ENCODE measurements around the gene NPR2.

Gene NPR2

DNA sequence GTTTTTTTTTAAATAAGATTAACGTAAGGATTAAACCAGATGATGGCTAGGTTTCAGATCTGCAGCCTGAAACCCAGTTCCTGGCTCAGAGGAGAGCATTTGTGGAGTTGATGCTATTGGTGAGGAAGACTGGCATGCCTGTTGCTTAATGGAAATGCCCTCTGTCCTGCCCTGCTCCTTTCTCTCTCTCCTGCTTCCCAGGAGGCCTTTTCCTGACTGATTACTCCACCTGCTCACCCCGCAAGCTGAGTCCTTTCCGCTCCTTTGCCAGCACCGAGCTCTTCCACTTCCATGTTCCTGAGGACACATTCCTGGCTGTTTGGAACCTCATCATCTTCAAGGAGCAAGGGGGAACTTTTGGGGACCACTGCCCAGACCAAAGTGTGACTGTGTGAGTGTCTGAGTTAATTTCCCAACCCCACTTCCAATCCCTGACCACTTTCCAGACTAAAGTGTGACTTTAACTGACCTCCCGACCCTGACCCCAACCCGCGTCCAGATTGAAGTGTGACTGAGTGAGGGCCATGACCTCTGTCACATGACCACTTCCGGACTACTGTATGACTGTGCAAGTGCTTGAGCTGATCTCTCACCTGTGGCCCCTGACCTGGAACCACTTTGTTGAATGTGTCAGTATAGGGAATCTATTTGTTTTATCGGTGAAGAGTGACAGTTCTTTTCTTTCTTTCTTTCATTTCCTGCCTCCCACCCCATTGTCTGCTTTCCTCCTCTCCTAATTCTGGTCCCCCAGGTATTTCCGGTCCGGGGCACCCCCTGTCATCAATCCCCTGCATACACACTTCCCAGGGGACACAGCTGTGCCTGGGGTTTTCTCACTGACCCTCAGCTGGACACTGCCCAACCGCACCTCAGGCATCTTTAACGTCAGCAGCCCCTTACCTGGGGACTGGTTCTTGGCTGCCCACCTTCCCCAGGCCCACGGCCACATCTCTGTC lies 43.1 kb downstream of the NPR2 start:
- no peak for DNase-seq

DNA sequence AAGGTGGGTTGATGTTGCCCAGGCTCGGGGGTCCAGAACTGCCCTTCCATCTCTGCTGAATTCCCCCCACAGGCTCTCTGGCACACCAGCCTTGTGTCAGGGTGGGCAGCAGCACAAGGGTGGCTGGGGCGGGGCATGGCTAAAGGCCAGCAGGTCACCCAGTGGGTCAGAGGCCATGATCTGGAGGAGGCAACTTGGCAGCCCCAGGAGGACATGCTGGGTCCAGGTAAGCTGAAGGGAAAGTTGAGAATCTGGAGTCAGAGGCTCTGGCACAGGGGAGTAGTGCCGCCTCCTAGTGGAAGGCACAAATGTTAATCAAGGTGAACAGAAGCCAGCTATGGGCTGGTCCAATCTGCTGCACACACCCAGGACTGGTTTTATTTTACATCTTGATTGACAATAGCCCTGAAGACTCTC lies 43.8 kb downstream of the NPR2 start:
- no peak for DNase-seq

DNA sequence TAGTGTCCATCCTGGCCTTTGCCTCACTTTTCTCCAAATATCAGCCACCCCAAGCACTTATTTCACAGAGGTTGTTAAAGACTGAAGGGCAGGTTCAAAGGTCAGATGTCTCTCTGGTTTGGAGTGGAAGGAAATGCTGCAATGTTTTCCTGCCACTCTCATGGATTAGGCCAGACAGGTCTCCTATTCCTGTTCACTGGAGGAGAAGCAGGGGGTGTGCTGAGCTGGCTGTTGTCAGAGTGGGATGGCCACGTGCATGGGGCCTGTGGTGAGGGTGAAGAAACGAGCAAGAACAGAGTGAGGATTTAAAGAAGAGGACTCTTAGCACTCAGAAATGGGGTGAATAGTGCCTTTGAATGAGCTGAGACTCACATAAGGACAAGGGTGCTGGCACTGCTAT lies 44.4 kb downstream of the NPR2 start:
- DNase-seq: no peak

DNA sequence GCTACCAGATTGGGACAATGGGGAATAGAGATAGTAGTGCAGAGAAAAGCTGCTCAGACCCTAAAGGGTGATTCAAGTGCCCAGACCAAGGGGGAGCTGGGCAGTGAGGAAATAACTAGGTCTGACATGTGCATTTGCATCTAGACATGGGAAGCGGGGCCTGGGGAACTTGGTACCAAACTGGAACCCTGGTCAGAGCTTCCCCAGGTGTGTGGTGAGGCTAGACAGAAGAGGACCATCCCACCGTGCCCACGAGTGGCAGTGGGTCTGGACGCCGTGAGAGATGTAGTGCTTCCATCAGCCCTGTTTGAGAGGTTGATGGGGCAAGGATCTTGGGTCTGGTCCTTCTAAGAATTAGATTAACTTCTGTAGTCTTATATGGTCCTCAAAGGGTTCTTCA lies 45.2 kb downstream of the NPR2 start:
- DNase-seq: no peak

DNA sequence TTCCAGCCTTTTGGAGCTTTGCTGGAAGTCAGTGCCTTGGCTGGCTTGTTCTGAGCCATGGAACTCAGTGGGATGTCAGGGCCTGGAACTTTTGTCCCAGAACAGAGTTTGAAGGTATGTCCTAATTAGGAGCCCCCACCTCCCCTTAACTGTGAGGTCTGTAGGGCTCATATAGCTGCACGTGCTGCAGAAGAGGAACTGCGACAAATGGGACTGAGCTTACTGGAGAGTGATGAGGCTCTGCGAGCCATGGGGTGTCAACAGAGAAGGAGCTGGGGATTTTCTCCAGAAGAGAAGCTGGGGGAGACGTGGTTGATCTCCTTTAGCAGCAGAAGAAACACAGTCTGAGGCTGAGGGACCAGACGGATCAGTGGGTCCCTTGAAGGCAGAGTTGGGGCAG lies 48.5 kb downstream of the NPR2 start:
- DNase-seq: no peak

DNA sequence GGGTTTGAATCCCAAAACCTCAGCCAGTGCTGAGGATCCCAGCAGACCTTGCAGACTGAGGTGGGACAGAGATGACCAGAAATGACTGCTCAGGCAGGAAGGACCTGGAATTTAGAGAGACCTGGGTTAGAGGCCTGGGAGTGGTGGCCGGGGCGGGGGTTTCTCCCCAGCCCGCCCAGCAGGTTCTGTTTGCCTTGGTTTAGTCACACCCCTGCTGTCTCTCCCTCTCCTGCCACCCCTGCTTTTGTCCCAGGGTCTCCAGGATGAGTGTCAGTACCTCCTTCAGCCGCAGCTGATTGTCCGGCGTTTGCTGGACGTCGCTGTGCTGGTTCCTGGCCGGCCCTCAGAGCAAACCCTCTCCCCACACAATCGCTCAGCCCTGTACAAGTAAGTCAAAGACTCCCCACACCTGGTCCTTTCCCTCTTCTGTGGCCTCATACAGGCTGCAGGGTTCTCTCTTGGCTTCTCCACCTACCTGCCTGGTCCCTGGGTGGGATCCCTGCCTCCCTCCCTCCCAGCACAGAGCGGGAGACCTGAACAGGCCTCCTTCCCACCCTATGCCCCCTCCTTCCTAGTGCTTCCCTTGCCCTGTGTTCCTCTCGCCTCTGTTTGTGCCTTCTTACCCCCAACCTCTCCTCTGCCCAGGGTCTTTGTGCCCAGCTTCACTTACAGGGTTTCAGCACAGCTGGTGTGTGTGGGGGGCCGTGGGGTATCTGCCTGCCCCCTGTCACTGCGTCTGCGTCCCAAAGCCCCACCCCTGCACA lies 49.7 kb downstream of the NPR2 start:
- DNase-seq: no peak

DNA sequence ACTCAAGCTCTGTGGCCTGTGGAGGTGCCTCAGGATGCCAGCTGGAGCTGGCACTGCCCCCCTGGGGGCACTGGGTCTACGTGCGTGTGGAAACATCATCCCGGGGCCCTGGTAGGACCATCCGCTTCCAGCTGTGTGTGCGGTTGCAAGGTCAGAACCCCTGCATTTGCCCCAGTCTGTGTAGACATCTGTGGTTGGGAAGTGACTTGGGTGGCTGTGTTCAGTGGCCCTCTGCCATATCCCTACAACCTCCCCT lies 50.2 kb downstream of the NPR2 start:
- DNase-seq: no peak

DNA sequence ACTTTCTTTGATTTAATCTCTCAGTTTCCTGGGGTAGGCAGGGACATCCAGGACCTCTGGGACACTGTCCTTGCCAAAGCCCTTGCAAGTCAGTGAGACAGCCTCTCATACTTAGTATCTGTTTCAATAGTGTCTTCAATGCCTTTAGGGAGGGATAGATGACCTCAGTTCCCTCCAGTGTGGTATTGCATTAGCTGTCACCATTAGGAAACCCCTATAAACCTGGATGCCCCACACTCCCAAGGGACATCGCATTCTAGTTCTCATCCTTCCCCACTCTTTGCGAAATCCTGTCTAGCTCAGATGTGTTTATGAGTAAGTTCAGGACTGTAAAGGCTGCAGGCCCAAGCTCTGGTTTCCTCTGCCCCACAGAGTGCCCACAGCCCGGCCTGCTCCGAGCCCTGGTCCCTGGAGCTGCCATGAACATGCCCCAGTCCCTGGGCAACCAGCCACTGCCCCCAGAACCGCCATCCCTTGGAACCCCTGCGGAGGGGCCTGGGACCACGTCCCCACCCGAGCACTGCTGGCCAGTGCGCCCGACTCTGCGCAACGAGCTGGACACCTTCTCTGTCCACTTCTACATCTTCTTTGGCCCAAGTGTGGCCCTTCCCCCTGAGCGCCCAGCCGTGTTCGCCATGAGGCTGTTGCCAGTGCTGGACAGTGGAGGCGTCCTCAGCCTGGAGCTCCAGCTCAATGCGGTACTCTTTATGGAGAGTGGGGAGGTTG lies 50.8 kb downstream of the NPR2 start:
- DNase-seq: no peak

DNA sequence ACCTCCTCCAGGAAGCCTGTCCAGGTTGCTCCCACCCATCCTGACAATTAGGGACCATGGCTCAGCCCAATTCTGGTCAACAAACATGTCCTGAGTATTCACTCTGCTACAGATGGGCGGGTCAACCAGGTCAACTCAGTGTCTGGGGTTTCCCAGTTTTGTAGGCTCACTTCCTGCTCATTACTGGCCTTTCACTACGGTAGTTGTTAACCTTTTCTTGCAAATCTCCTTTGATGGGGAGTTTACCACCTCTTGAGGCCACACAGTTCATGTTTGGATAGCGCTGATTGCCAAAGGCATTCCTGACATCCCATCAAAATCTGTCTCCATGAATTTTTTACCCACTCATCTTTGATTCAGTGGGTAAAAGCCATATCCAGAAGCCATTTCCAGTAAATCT lies 51.4 kb downstream of the NPR2 start:
- DNase-seq: no peak

DNA sequence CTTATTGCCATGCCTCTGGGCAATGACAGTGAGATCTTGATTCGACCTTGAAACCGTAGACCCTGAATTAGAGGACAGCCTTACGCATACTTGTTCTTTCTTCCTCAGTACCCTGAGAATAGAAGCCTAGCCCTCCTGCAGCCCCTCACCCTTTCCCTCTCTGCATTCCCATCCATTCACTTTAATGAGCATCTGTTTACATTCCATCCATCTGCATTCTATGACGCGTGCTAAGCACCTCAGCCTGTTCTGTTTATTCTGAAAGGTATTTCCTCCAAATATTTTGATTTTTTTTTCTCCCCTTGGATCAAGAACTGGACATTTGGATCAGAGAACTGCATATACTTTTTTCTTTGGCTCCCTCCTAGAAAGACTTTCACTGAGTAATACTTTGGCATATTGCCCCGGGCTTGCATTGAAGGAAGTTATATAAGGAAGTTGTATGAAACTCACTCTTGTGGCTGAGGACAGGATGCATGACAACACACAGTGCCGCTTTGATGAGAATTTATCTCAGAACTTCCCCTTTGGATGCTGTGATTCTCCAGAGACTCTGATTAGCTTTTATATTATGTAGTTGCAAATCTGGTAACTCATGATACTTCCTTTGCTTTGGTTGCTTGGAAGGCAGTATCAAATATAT lies 53.4 kb downstream of the NPR2 start:
- DNase-seq: no peak

DNA sequence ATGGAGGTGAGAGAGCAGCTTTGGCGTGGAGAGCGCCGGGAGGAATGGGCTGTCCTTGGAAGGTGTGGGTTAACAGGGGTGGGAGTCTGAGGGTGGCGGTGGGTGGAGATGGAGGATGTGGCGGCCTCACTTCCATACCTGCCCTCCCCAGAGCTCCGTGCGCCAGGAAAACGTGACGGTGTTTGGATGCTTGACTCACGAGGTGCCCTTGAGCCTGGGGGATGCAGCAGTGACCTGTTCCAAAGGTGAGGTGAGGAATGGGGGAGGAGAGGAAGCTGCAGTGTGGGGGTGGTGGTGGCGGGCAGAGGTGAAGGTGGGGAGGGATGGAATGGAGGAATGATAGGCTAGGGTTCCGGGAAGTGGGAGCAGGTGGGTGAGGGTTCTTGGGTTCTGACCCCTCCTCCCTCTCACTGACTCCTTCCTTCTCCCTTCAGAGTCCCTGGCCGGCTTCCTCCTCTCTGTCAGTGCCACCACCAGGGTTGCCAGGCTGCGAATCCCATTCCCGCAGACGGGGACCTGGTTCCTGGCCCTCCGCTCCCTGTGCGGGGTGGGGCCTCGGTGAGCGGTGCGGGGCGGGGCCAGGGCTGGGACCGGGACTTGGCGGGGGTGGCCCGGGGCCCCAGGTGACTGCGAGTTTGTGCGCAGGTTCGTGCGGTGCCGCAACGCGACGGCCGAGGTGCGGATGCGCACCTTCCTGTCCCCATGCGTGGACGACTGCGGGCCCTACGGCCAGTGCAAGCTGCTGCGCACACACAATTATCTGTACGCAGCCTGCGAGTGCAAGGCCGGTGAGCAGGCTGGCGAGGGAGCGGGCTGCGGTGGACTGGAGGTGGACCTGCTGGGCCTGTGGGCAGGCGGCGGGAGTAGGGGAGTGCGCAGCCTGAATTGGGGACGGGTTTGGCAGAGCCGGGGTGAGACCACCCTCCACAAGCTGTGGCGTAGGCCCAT lies 54.7 kb downstream of the NPR2 start:
- no peak for DNase-seq

DNA sequence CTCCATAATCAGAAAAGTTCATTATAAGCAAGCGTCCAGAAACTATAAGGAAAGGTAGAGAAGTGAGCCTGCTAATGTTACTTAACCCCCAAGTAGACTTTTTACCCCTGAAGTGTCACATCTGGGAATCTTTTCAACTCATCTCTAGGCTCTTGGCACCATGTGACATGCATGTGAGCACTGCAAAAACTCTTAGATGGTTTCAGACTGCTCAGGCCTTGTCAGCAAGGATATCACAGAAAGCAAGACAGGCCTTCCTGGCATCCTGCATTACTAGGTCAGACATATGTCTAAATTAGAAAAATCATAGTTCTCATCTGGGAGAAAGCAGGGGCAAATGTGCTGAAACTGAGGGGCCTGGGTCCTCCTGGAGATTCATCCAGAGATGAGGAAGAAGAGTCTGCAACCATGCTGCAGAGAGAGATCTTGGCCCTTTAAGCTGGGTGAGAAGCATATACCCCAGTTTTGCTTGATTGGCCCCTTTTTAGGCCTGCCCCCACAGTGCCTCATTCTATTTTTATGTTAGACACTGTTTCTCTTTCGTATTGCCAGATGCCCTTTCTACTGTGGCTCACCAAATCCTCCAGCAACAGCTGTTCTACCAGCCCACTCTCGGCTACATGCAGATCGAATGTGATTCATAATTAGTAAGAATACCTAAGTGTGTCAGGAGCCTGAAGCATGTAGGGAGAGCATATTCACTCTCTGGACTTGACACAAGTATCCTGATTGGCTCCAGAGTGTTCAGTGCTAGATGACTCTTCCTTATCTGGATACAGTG lies 56.6 kb downstream of the NPR2 start:
- DNase-seq: no peak

DNA sequence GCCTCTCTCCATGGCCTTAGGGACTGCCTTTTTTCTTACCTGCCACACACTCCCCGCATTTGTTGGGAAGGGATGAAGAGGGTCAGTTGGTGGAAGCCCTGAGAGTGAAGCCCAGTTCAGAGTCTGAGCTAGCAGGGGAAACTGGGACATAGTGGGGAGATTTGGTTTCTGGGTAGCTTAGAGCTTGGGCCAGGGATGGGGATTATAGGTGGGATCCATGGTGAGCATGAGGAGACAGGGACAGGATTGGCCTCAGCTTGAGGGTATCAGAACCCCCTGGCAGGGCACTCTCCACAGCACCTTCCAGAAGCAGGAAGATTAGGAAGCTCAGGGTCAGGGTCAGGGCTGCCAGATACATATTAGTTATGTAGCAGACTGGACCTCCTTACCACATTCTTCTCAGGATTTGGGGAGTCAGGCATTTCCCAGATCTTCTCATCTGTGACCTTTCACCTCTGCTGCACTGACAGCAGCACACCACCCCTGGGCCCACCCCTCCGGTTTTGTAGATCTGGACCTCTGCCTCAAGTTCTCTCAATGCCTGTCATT lies 61.0 kb downstream of the NPR2 start:
- no peak for DNase-seq

DNA sequence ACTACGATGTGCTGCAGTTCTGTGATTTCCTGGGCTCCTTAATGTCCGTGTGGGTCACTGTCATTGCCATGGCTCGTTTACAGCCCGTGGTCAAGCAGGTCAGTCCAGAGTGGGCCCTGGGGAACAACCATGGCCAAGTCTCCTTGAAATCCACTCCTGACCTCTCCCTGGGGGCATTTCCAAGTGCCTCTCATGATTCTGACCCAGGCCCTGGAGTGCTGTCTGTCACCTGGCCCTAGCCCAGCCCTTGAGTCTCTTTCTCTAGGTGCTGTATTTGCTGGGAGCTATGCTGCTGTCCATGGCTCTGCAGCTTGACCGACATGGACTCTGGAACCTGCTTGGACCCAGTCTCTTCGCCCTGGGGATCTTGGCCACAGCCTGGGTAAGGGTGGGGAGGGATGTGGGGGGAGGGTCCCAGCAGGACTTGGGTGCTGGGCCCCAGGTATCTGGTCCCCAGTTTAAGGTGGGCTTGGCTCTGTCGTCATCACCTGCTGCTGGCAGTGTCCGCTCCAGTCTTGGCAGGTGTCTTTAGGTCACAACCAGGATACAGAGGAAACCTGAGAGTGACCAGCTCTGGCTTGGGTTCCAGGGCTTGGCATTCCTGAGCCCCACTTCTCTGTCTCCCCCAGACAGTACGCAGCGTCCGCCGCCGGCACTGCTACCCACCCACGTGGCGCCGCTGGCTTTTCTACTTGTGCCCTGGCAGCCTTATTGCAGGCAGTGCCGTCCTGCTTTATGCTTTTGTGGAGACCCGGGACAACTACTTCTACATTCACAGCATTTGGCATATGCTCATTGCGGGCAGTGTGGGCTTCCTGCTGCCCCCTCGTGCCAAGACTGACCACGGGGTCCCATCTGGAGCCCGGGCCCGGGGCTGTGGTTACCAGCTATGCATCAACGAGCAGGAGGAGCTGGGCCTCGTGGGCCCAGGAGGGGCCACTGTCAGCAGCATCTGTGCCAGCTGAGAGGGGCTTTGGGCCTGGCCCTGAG lies 61.8 kb downstream of the NPR2 start:
- DNase-seq: no peak

DNA sequence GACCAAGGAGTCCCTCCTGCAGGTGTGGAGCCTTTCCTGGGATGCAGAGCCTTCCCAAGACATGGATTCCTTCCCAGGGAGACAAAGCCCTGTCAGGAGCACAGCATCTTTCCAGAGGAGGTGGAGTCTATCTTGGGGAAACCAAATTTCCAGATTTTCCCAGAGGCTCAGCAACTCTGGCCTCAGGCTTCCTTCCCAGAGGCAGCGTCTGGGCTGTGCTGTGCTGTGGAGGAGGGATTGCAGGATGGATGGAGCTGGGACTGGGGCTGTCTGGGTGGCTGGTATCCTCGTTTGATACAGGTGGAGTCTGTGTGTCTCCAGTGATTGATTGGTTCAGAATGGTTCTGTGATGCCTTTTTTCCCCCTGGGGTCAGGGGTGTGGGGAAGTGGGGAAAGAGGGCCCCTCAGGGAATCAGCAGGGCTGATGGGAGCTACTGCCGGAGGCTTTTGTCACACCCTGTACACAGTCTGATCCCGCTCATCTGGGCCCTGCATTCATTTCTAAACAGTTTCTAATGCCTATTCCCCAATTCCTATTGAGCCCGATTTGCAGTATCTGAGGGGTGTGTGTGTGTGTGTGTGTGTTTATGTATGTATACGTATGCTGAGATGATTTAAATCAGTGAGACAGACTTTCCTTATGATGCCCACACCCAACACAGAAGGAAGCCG lies 62.8 kb downstream of the NPR2 start:
- no peak for DNase-seq

DNA sequence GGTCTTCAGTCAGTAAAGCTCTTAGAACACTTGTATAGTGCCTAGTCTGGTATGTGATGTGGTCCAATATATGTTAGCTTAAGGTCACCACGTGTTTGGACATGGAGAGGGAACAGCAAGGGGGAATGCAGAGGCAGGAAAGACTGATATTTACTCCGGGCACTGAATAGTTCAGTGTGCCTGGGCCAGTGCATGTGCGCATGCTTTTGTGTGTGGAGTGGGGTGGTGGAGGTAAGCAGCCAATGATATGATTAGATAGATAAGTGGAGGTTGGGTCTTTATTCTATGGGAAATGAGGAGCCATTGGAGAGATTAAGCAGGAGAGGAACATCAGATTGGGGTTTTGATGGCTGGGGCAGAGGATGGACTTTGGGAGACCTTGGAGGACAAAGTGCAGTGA lies 64.8 kb downstream of the NPR2 start:
- DNase-seq: no peak

DNA sequence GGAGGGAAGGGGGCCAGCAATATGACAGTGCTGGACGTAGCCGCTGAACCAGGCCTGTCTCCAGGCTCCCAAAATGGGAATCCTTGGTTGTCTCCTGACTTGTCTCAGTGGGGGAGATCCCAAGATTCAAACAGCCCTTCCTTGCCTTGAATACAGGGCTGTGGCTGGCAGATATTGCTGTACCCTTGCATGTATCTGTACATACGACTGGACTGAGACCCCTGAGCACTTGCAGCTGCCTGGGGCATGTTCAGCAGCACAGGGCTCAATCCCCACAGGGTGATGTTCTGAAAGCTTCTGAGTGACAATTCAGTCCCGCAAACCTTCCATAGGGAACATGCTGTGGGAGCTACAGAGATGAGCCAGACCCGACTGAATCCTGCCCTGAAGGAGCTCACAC lies 65.5 kb downstream of the NPR2 start:
- DNase-seq: no peak

DNA sequence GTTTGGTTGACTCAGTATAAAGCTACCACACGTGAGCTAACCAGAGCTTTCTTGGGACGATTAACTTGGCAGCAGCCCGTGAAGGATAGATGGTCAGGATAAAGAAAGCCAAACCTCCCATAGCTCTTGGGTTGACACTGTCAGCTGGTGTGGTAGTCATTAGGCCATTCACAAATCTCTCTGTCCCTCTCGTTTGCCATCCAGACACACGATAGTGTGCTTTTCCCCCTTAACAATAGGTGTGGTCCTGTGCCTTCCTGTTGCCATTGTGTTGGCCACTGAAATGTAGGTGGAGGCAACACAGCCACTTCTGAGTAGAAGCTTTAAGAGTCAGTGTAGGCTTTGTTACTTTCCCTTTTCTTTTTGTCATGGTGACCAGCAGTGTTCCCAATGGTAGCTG lies 67.1 kb downstream of the NPR2 start:
- DNase-seq: no peak

Data from activated effector memory CD4-positive, alpha-beta T cell treated with Interleukin-2 at 50 U/mL for 16 hours (primary cell).